WTC11 (cell line): ENCODE data around the gene PRR18. TPM values are rescaled to one million over a fixed set of nuclear protein-coding genes. Genes with fewer than 3 reads are reported as not detected.

ENCODE experiments used
- AFF4 ChIP-seq: sonication (generic); formaldehyde crosslinking; IDR thresholded peaks from 2 replicates; pipeline ENCODE4 v1.8.1; 2023; ENCODE audit warnings: mild to moderate bottlenecking, missing genetic modification reagents, borderline replicate concordance
- AR ChIP-seq: fragments of 250-450 bp; sonication (Bioruptor Pico); IDR thresholded peaks from 2 replicates; pipeline ENCODE4 v1.9.0; 2021; ENCODE audit warnings: mild to moderate bottlenecking
- ARID4B ChIP-seq: sonication (generic); formaldehyde crosslinking; IDR thresholded peaks from 2 replicates; pipeline ENCODE4 v1.8.0; 2023; ENCODE audit warnings: missing genetic modification reagents, mild to moderate bottlenecking, borderline replicate concordance
- CDX4 ChIP-seq: fragments of 250-450 bp; sonication (Bioruptor Pico); IDR thresholded peaks from 2 replicates; pipeline ENCODE4 v1.9.0; 2021; ENCODE audit warnings: moderate library complexity, mild to moderate bottlenecking, inconsistent platforms, borderline replicate concordance
- ELF4 ChIP-seq: sonication (generic); formaldehyde crosslinking; IDR thresholded peaks from 2 replicates; pipeline ENCODE4 v1.8.1; 2022; ENCODE audit warnings: low read depth, mild to moderate bottlenecking, moderate library complexity, missing genetic modification reagents
- EMX1 ChIP-seq: fragments of 250-450 bp; sonication (Bioruptor Pico); IDR thresholded peaks from 2 replicates; pipeline ENCODE4 v1.8.0; 2021; ENCODE audit warnings: mild to moderate bottlenecking
- FOXK1 ChIP-seq: sonication (generic); formaldehyde crosslinking; IDR thresholded peaks from 2 replicates; pipeline ENCODE4 v1.8.0; 2022; ENCODE audit warnings: mild to moderate bottlenecking, moderate library complexity, missing genetic modification reagents
- GABPB1 ChIP-seq: sonication (generic); formaldehyde crosslinking; IDR thresholded peaks from 2 replicates; pipeline ENCODE4 v1.8.1; 2023; ENCODE audit warnings: mild to moderate bottlenecking, missing genetic modification reagents
- GTF2I ChIP-seq: fragments of 250-450 bp; sonication (Bioruptor Pico); conservative IDR thresholded peaks from 2 replicates; pipeline ENCODE4 v1.4.0; 2021; ENCODE audit warnings: mild to moderate bottlenecking
- HMGXB4 ChIP-seq: sonication (generic); formaldehyde crosslinking; IDR thresholded peaks from 2 replicates; pipeline ENCODE4 v1.8.1; 2023; ENCODE audit warnings: mild to moderate bottlenecking, moderate library complexity, missing genetic modification reagents
- MYBL2 ChIP-seq: sonication (generic); formaldehyde crosslinking; IDR thresholded peaks from 2 replicates; pipeline ENCODE4 v1.8.1; 2023; ENCODE audit warnings: mild to moderate bottlenecking, moderate library complexity, missing genetic modification reagents
- NFATC4 ChIP-seq: fragments of 250-450 bp; sonication (Bioruptor Pico); IDR thresholded peaks from 2 replicates; pipeline ENCODE4 v1.9.0; 2021; ENCODE audit warnings: mild to moderate bottlenecking
- RELA ChIP-seq: sonication (generic); formaldehyde crosslinking; IDR thresholded peaks from 2 replicates; pipeline ENCODE4 v1.8.1; 2022; ENCODE audit warnings: missing genetic modification reagents, mild to moderate bottlenecking, borderline replicate concordance
- TCF7 ChIP-seq: sonication (generic); formaldehyde crosslinking; IDR thresholded peaks from 2 replicates; pipeline ENCODE4 v1.8.0; 2022; ENCODE audit warnings: mild to moderate bottlenecking, low read depth, missing genetic modification reagents, moderate library complexity
- ZNF263 ChIP-seq: sonication (generic); formaldehyde crosslinking; IDR thresholded peaks from 2 replicates; pipeline ENCODE4 v1.8.1; 2022; ENCODE audit warnings: low read depth, mild to moderate bottlenecking, moderate library complexity, missing genetic modification reagents
- ZNF532 ChIP-seq: fragments of 250-450 bp; sonication (Bioruptor Pico); IDR thresholded peaks from 2 replicates; pipeline ENCODE4 v1.9.0; 2021; ENCODE audit warnings: mild to moderate bottlenecking, borderline replicate concordance
- ZSCAN18 ChIP-seq: fragments of 250-450 bp; sonication (Bioruptor Pico); IDR thresholded peaks from 2 replicates; pipeline ENCODE4 v2.1.2; 2022; ENCODE audit warnings: mild to moderate bottlenecking, moderate library complexity
- total RNA-seq: library from RNA; stranded (reverse); gene quantifications from 3 replicates; pipeline ENCODE4 v1.2.3, GENCODE V29; 2021

Gene PRR18
- total RNA-seq, 1 experiment from 2014 or later, result 0.52 TPM

- no peak for TF ChIP-seq ZNF263 (CRISPR knock-in tag)
- TF ChIP-seq FOXK1 (CRISPR knock-in tag), result peak; percentile 52; the same call in 1 of the 2 replicates
- no peak for TF ChIP-seq AR (CRISPR knock-in tag)
- peak; percentile 69; the same call in 1 of the 2 replicates for TF ChIP-seq AFF4
- no peak for TF ChIP-seq NFATC4 (CRISPR knock-in tag)
- peak; percentile 61; the same call in 1 of the 2 replicates for TF ChIP-seq RELA (CRISPR knock-in tag)
- no peak for TF ChIP-seq EMX1
- peak; percentile 92 for TF ChIP-seq MYBL2 (CRISPR knock-in tag)
- TF ChIP-seq ZNF532 (CRISPR knock-in tag), result no peak
- TF ChIP-seq ELF4, result no peak
- no peak for TF ChIP-seq GABPB1 (CRISPR knock-in tag)
- peak; percentile 37; the same call in 1 of the 2 replicates for TF ChIP-seq ARID4B (CRISPR knock-in tag)
- no peak for TF ChIP-seq HMGXB4
- peak; percentile 84; the same call in 1 of the 2 replicates for TF ChIP-seq TCF7 (CRISPR knock-in tag)
- no peak for TF ChIP-seq ZSCAN18 (CRISPR knock-in tag)
- TF ChIP-seq GTF2I (CRISPR knock-in tag), result no peak
- no peak for TF ChIP-seq CDX4 (CRISPR knock-in tag)
Measured at GRCh38 chr6:166307082-166308032, 835 bp downstream of the PRR18 start (continued).
